HG02943 (cell line): ENCODE results near the gene DPY19L1.
"Not testable (repeated sequence)": the region's sequence is repeated elsewhere in the genome, so short reads cannot be mapped to it uniquely, and the experiment has no call there.

Experiments
- ATAC-seq: cut with Tn5 transposase; IDR thresholded peaks from one replicate; pipeline ENCODE4 v1.9.1; 2021; ENCODE audit warnings: mild to moderate bottlenecking, low read depth, moderate library complexity; ENCODE audit not compliant: unreplicated experiment

DPY19L1 gene

DNA sequence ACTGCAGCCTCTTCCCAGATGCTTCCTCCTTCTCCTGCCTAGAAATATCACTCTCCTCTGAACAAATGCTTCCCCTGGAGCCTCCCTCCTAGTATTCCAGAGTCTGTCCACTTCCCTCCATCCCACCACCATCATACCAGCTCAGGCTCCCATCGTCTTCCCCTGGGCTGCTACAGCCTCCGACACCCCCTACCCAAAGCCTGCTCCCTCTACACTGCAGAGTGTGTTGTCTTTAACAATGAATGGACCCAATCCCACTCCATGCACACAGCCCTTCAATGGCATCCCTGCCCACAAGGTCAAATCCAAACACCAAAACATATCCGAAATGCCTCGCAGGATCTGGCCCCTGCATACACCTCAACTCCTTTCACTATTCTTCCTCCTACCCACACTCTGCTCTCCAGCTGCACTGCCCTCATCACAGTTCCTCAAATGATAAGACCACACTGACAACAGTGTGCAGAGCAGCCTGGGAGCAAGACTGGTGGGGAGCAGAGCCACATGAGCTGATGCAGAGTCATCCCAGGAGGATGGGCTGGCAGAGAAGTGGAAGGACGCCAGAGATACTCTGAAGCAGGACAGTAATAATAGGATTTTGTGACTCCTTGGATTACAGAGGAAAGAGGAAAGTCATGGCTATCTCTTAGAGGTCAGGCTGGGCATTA, 40.7 kb downstream of the DPY19L1 start:
- ATAC-seq: peak; percentile 44

DNA sequence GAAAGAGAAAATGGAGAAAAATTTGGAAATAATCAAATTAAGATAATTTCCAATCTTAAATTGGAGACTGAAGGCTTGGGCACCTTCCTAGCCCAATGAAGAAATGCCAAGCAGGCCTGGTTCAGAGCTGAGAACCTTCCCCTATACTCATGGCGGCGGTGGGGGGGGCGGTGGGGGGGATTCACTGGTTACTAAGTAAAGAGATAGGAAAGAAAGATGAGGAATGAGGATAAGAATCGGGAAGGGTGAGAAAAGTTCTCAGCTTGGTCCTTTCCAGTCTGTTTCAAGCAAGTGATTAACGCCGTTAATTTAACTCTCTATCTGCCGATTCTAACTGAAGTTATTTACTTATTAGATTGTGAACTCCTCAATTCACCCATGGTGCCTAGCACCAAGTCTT, 41.5 kb downstream of the DPY19L1 start:
- ATAC-seq: no peak

DNA sequence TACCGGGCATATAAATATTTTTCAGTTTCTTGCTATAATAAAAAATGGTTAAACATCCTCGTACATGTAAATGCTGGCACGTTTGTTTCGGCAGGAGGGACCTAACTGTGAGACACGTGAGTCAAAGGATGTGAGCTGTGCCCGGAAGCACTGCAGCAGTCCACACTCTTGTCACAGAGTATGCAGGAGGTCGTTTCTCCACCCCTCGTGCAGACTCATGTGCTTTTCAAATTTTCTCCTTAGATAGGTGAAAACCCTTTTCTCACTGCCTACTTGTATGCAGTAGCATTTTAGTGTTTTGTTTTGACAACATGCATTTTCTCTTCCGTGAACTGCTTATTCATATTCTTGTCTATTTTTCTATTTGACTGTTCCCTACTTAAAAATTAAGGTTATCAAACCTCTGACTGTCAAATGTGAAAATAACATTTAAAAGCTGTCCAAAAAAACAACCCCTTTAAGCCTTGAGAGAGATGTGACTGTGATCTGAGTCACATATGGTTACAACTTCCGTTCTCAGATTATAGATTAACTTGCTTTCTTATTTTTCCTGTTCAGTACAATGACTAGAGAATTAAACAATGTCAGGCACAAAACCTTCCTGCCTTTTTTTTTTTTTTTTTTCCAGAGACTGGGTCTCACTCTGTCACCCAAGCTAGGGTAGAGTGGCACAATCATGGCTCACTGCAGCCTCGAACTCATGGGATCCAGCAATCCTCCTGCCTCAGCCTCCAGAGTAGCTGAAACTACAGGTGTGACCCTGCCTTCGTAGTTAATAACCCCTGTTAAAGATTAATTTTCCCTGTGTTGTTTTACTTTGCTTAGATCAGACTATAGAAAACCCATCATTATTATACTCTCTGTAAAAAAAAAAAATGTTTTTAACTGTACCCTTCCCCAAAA, 45.1 kb downstream of the DPY19L1 start:
- peak; percentile 88 for ATAC-seq

DNA sequence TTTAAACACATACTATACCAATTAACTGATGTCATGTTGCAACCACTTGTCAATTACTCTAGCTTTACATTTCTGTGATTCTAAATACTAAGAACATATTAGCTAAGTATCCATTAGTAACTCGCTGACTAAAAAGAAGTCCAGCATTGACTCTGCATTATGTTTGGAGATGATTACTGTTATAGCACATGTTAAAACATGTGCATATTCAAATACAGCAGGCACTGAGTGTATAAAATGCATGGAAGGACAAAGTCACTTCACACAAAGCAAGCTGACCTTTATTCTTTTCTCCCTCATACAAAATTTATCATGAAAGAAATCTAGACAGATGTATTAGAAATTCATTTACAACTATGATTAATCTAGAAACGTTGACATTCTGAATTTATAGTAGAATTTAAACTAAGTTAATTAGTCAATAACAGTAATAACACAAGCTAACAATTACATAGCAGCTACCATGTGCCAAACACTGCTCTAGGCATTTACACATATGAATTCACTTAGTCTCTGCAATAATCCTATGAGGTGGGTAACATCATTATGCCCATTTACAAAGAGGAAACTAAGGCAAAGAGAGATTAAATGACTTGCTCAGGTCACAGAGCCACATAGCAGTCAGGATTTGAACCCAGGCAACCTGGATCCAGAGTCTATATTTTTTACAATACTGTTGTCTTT, 48.7 kb downstream of the DPY19L1 start:
- ATAC-seq: not testable (repeated sequence)

DNA sequence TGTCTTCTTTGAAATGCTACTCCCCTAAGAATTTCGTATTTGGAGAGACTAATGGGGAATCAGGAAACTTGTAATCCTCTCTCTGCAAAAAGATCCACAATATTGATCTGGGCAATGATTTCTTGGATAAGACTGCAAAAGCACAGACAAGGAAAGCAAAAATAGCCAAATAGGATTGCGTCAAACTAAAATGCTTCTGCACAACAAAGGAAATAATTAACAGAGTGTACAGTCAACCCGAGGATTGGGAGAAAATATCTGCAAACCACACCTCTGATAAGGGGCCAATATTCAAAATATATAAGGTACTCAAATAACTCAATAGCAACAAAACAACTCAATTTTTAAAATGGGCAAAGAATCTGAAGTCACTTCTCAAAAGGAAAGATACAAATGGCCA, 52.1 kb downstream of the DPY19L1 start:
- not testable (repeated sequence) for ATAC-seq

DNA sequence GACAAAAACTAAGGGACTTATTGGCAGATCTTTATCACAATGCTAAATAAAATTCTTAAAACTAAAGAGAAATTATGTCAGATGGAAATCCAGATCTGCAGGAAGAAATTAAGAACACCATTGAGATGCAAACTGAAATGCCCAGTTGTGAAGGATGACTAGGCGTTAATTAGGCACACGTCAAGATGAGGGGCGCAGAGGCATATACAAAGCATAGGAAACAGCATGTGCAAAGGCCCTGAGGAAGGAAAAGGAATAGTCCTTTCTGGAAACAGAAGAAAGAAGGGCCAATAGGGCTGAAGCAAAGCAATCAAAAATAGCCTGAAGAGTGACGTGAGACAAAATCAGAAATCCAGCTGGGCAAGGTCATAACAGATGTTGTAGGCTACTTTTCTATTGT, 53.1 kb downstream of the DPY19L1 start:
- ATAC-seq: not testable (repeated sequence)

DNA sequence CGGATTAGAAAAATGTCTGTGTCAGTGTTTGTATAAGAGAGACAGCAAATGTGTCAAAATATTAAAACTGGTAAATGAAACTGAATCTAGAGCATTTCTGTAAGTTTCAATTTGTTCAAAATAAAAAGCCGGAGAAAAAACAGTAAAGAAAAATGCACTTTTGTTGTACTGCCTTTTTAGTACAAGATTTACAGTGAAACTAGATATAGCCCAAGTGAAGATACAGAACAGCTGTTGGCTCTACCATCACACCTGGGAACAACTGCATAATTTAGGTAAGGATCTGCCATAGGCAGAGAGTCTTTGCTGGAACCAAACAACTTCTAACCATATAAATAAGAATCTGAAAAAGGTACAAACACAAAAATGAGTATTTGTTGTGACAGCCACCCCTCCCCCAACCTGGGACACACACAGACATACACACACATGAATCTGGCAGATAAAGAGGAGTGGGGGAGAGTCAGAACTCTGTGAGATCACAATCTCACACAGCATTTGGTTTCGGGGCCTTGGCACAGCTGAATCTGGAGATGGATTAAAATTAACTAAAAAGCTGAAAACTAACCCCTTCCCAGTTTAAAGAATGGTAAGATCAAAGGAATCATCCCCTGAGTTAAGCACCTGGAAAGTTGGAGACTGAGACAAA, 54.8 kb downstream of the DPY19L1 start:
- ATAC-seq: no peak

DNA sequence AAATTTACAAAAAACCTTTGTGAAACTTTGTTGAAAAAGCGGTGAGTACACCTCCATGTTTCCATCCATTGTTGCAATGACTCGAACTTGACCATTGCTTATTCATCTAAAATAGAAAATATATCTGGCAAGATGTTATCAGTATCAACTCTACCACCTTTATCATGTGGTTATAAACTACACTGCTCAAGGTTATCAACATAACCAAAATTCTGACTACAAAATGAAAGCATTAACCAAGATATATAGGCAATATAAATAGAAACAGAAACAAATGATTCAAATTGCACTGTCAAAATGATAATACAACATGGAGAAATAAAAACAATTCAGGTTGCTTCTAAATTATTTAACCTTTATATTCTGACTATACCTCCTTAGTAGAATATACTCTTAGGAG, 58.2 kb downstream of the DPY19L1 start:
- ATAC-seq: not testable (repeated sequence)

DNA sequence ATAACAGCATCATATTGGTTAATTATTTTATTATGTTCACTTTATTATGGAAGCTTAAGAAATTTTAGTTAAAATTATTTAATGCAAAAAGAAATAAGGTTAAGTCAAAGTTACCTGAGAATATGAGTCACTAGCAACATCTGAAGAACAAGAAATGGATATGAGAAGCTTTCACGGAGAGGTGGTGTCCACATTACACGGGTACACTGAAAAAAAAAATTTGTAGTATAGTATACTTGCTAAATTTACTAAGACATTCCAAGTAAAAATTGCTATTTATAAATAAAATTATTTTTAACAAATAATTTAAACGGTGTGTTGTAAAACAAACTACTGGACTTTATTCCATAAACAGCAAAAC, 63.9 kb downstream of the DPY19L1 start:
- no peak for ATAC-seq

DNA sequence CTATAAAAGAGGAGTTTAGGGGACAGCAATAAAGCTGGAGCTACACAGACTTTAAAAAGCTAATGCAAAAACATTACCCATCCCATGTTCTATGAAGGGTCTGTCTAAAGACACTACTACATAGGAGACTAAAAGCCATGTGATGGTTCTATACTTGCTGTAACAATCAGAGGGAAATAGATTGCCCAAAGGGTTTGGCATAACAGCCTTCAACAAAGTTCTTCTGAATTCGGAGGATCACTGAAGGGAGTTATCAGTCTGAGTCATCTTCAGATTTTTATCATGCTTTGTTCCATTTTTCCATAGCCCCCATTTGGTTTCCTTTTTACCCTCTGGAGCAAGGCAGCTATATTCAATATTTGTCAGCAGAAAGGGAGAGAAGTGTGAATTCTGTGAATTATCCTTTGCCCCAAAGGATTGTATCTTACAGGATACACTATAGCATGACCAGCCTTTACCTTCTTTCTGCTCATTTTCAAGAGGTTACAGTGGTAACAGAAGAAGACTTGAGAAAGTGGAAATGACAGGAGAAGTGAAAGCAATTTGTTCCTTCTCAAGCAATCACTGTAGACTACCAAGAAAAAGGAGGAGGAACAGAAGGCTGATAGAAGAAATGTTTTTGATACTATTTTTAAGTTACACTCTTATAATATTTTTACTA, 64.4 kb downstream of the DPY19L1 start:
- not testable (repeated sequence) for ATAC-seq

DNA sequence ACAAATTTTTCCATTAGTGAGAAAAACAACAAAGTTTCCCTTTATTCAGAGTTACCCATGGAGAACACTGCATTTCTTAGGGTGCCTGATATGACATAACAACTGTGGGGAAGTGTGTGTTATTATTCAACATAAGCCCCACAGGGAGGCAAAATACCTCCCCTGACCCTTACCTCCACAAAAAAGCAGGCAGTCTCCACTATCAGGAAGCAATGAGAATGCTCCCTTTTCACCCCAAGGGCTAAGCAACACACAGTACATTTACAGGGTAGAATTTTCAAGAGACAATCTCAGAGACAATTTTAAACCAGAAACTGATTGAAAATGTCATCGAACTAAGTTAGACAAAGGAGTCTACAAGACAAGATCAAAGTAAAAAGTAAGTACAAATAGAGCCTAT, 69.5 kb downstream of the DPY19L1 start:
- not testable (repeated sequence) for ATAC-seq

DNA sequence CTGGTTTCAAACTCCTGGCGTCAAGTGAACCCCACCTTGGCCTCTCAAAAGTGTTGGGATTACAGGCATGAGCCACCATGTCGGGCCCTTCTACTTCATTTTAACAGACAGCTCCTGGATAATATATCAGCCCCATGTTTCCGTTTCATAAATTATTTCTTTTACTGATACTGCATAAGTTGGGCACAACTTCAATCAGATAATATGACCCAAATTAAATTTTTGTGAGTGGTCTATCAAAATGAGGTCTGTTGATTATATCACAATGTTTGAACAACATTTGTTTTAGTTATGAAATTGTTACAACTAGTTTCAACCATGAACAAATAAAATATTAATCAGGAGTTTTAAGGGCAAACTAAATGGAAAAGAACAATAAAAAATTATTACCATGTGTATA, 70.8 kb downstream of the DPY19L1 start:
- ATAC-seq: not testable (repeated sequence)

DNA sequence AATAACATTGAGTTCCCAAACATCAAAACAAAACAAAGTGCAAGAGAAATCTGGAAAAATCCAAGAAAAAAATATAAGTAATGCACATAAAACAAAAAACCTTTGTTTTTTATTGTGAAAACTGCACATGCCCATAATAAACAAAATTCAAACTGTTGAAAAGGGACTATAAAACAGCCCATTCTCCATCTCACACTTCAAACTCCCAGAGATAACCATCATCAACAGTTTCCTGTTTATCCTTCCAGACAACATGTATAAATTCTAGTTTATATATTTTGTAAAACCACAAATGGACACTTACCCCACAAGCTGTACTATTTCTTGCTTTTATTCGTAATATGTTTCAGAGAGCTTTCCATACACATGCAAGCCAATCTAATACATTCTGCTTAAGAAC, 79.3 kb downstream of the DPY19L1 start:
- ATAC-seq: no peak

DNA sequence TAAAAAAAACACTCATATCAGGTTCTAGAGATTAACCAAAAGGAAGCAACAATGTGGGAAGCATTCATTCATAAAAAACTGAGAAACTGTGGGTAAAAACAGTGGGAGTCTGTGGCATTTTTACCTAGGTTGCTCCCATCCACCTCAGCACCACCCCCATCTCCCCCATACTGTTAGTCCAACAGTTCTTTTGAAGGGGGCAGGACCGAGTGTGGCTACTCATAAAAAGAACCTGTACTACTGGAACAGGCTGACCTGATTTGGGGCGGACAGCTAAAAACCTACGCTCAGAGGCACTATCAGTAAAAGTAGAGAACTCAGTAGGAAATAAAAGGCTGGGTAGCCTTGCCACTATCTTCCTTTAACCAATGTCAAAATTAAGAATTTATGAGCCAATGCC, 84.5 kb downstream of the DPY19L1 start:
- ATAC-seq: no peak

DNA sequence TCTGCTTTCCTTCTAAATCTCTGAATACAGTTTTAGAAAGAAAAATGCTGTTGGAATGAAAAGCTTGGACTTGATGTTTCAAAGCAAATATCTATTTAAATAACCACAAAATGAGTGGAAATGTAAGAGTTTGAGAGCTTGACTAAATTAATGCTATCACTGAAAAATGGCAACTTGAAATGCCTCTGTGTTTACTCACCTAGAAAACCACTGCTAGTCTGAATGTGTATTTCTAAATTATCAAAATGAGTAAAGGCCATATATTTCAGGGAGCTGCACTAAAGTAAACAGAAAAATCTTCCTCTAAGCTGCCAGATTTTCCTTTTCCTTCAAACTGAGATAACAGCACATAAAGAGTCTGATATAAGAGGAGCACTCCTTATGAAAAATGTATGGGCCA, 87.9 kb downstream of the DPY19L1 start:
- no peak for ATAC-seq

DNA sequence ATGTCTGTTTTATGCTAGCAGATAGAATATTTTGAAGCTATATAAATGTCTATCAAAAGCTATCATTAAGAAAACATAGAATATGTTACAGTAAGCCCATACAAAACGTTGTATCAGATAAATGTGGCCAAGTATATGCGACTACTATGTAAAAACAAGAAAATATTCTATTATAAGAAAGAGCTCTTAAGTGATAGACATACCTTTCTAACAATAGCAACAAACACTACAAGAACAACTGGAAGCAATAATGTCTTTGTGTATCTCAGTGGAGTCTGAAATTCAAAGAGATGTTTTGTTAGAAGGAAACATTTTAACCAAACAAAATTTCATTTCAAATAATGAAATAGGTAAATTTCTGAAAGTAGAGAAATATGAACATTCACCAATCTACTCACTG, 89.9 kb downstream of the DPY19L1 start:
- ATAC-seq: not testable (repeated sequence)

DNA sequence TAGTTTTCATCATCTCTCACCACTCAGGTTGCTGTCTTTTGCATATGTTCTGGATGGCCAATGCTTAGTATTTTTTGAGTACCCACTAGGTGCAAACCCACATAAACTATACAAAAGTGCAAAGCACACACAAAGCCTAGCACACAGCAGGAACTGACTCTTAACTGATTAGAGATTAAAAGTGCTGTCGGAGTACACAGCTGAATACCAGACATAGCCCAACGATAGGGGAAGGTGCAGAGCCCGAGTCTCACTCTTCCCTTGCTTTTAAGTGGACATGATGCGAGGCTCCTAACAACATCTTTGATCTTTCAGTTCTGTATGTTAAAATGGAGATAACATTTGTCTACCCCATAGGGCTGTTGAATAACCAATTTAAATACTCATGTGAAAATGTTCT, 90.8 kb downstream of the DPY19L1 start:
- no peak for ATAC-seq

DNA sequence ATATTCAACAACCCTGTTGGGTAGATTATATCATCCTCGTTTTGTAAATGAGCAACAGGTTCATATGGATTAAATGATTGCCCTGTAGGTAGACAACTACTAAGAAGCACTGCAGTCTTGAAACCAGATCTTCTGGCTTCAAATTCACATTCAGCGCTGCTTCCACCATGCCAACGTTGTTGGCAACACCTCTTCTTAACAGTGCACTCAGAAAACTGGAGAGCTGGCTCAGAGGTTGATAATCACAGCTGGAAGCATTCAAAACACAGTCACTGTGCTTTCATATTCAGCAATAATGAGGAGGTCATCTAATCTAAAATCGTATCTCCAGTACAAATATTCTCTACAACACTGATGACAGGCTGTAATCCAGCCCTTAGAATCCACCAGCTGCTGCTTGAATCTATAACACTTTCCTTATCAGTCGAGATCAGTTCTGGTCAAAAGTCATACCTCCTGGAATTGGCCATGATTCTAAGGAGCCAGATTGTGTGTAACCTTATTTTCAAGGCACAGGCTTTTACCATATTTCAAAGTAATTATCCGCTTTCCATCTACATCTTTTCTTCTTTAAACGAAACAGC, 91.3 kb downstream of the DPY19L1 start:
- ATAC-seq: not testable (repeated sequence)

DNA sequence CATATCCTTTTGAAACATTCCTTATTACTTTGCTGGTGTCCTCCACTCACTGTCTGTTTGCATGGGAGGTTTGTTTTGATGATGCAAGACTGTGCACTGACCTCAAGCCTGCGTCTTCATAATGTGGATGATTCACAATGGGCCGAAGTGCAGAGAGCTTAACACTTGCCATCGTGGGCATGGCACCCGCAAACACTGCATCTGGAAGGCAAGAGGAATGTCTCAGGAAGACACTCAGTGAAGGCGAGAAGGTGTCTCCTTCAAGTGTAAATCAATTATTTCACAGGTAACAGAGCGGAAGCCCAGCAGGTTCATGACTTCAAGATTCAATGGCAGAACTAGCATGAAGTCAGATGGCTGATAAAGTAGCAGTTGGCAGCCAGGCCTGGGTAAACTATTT, 98.1 kb downstream of the DPY19L1 start:
- ATAC-seq: no peak

DNA sequence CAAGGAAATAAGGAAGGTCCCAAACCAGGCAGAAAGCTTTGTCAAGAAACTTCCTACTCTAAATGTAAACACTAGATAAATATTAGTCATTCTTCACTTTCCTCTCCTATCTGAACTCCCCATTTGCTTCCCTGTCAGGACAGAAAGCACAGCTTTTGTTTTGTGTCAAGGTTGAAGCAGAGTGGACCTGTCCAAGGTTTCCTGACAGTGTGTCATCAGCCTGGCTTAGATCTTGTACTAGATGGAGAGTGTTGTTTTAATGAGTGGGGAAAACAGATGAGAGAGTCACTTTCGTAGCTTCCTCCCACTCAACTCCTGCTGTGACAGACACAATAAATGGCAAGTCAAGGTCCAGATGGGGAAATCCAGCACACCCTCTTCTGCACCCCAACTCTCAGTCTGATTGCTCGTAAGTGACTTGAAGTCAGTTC, 101.5 kb downstream of the DPY19L1 start:
- not testable (repeated sequence) for ATAC-seq
